Measurements from ENCODE around the gene CACNA1C. TPM values are rescaled to one million over a fixed set of nuclear protein-coding genes. Genes with fewer than 3 reads are reported as not detected.

CACNA1C gene
- total RNA-seq, 1 donor from 2014 or later, result 201 TPM

GRCh38 chr12:2032506-2032905 is 20.3 kb upstream of the CACNA1C start:
- ATAC-seq (no peak), DNase-seq (no peak)
- intact Hi-C loops (cut with micrococcal nuclease), result loop anchor here (10.0 kb wide), 1 partner anchor 228 kb away; no protein-coding TSS in a partner anchor

- ATAC-seq (peak; percentile 76), DNase-seq (peak; percentile 96)
- intact Hi-C loops (cut with micrococcal nuclease), result loop anchor here (10.0 kb wide), 1 partner anchor 230 kb away; no protein-coding TSS in a partner anchor
Observed at GRCh38 chr12:2034633-2035430, 18.0 kb upstream of the CACNA1C start.

- no peak for DNase-seq
- no peak for ATAC-seq
- intact Hi-C loops (cut with micrococcal nuclease), result loop anchor here (10.0 kb wide), 1 partner anchor 231 kb away; no protein-coding TSS in a partner anchor
Observed at GRCh38 chr12:2035431-2036055, 17.2 kb upstream of the CACNA1C start.

- DNase-seq (no peak), ATAC-seq (peak; percentile 55)
- intact Hi-C loops (cut with micrococcal nuclease), result loop anchor here (10.0 kb wide), 1 partner anchor 234 kb away; no protein-coding TSS in a partner anchor
Observed at GRCh38 chr12:2039034-2039433, 13.8 kb upstream of the CACNA1C start.

- no peak for DNase-seq
- no peak for ATAC-seq
- intact Hi-C loops (cut with micrococcal nuclease), result no loop called here
Observed at GRCh38 chr12:2043054-2043453, 9.7 kb upstream of the CACNA1C start.

GRCh38 chr12:2044165-2044564 is 8.6 kb upstream of the CACNA1C start:
- intact Hi-C loops (cut with micrococcal nuclease), result no loop called here
- ATAC-seq, result peak; percentile 53
- DNase-seq, result no peak

- intact Hi-C loops (cut with micrococcal nuclease), result no loop called here
Observed at GRCh38 chr12:2046957-2047356, 5.8 kb upstream of the CACNA1C start.

GRCh38 chr12:2047752-2048151 is 5.0 kb upstream of the CACNA1C start:
- no peak for DNase-seq
- ATAC-seq, result no peak
- intact Hi-C loops (cut with micrococcal nuclease), result no loop called here

More at GRCh38 chr12:2046957-2047356, 5.8 kb upstream of the CACNA1C start:
- ATAC-seq (no peak), DNase-seq (no peak)

GRCh38 chr12:2049604-2050540 is 2.9 kb upstream of the CACNA1C start:
- intact Hi-C loops (cut with micrococcal nuclease), result loop anchor here (10.0 kb wide), 1 partner anchor 235 kb away; no protein-coding TSS in a partner anchor
- no peak for ATAC-seq

GRCh38 chr12:2051700-2052621 is 826 bp upstream of the CACNA1C start:
- DNase-seq, result peak; percentile 44
- ATAC-seq, result peak; percentile 3

More at GRCh38 chr12:2049604-2050540, 2.9 kb upstream of the CACNA1C start:
- DNase-seq, result no peak

GRCh38 chr12:2053691-2054090 is 904 bp downstream of the CACNA1C start:
- ATAC-seq (peak; percentile 6), DNase-seq (peak; percentile 60)
- intact Hi-C loops (cut with micrococcal nuclease), result loop anchor here (10.0 kb wide), 1 partner anchor 231 kb away; no protein-coding TSS in a partner anchor

More at GRCh38 chr12:2051700-2052621, 826 bp upstream of the CACNA1C start:
- intact Hi-C loops (cut with micrococcal nuclease), result loop anchor here (10.0 kb wide), 1 partner anchor 233 kb away; no protein-coding TSS in a partner anchor

GRCh38 chr12:2054091-2055018 is 1.6 kb downstream of the CACNA1C start:
- intact Hi-C loops (cut with micrococcal nuclease), result loop anchor here (10.0 kb wide), 1 partner anchor 230 kb away; no protein-coding TSS in a partner anchor
- DNase-seq, result peak; percentile 47
- ATAC-seq, result peak; percentile 1

GRCh38 chr12:2057041-2057794 is 4.4 kb downstream of the CACNA1C start:
- peak; percentile 75 for DNase-seq
- peak; percentile 6 for ATAC-seq
- intact Hi-C loops (cut with micrococcal nuclease), result loop anchor here (10.0 kb wide), 1 partner anchor 228 kb away; no protein-coding TSS in a partner anchor

- intact Hi-C loops (cut with micrococcal nuclease), result loop anchor here (10.0 kb wide), 1 partner anchor 227 kb away; no protein-coding TSS in a partner anchor
- DNase-seq, result no peak
- no peak for ATAC-seq
Observed at GRCh38 chr12:2057795-2058408, 5.1 kb downstream of the CACNA1C start.

- ATAC-seq, result no peak
- intact Hi-C loops (cut with micrococcal nuclease), result loop anchor here (10.0 kb wide), 1 partner anchor 226 kb away; no protein-coding TSS in a partner anchor
- no peak for DNase-seq
Observed at GRCh38 chr12:2058837-2059236, 6.0 kb downstream of the CACNA1C start.

Data from left ventricle myocardium superior (tissue), 1 donor.